AG04449 (cell line): ENCODE results near the gene NEU1.
A peak's percentile ranks its signal among the peaks of the same experiment; 100 is the strongest.

Source experiments
- CTCF ChIA-PET: fragments of 350-600 bp; formaldehyde crosslinking; extraction: SDS; loops from one replicate; lab custom pipeline; 2021; ENCODE audit warnings: antibody characterized with exemption; lab: Yijun Ruan, JAX
- POLR2A ChIA-PET: fragments of 400-600, 350-600 bp; formaldehyde crosslinking; extraction: SDS; loops from one replicate; lab custom pipeline; 2020; ENCODE audit warnings: antibody characterized with exemption, inconsistent platforms; lab: Yijun Ruan, JAX
- DNase-seq: peaks from one replicate; pipeline ENCODE4 v3.0.0-alpha.2; 2010; ENCODE audit warnings: low read depth, low spot score
- H3K4me3 ChIP-seq: 2 replicates; pipeline ENCODE4 v1.5.1; 2011; ENCODE audit warnings: low read depth, mild to moderate bottlenecking, control low read depth, low read length
- TF ChIP-seq, protein P1 (sequence below): IDR thresholded peaks from one replicate; pipeline ENCODE4 v1.5.1; 2011; ENCODE audit warnings: mild to moderate bottlenecking, moderate library complexity, low read length, control low read depth, inconsistent platforms; ENCODE audit not compliant: insufficient read depth; ENCODE audit errors: missing control alignments

Gene NEU1

DNA sequence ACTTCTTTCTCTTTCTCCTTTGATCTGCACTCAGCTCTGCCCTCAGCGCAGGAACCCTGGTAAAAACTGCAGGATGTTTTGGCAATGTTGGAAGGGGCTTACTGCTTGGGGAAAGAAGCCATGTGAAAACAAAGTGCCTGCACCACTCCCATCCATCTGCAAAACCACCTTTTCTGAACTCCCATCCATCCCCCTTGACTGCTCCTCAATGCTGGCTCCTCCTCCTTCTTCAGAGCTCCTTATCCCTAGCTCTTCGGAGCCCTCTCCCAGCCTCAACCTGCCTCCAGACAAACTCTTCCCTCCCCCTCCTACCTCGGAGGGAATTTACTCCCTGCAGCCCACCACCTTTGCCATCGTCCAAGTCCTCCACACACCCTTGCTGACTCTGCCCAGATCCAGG is 43.5 kb upstream of the NEU1 start:
- no peak for DNase-seq
- CTCF ChIA-PET: interaction anchor here (6.6 kb wide), 1 partner anchor 46 kb away, joined by 35 read pairs; no protein-coding TSS in a partner anchor
- POLR2A ChIA-PET: no interaction called here
- TF ChIP-seq, protein P1, sequence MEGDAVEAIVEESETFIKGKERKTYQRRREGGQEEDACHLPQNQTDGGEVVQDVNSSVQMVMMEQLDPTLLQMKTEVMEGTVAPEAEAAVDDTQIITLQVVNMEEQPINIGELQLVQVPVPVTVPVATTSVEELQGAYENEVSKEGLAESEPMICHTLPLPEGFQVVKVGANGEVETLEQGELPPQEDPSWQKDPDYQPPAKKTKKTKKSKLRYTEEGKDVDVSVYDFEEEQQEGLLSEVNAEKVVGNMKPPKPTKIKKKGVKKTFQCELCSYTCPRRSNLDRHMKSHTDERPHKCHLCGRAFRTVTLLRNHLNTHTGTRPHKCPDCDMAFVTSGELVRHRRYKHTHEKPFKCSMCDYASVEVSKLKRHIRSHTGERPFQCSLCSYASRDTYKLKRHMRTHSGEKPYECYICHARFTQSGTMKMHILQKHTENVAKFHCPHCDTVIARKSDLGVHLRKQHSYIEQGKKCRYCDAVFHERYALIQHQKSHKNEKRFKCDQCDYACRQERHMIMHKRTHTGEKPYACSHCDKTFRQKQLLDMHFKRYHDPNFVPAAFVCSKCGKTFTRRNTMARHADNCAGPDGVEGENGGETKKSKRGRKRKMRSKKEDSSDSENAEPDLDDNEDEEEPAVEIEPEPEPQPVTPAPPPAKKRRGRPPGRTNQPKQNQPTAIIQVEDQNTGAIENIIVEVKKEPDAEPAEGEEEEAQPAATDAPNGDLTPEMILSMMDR: no peak
- H3K4me3 ChIP-seq: no peak overlapping the region

DNA sequence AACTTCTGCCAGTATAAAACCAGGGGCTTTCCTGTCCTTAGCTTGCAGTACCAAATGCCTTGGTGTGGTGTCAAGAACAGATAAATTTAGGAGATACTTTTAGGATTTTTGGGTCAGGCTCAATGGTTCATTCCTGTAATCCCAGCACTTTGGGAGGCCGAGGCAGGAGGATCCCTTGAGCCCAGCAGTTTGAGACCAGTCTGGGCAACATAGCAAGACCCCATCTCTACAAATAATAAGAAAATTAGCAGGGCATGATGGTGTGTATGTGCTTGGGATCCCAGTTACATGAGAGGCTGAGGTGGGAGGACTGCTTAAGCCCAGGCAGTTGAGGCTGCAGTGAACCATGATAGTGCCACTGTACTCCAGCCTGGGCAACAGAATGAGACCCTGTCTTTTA is 42.4 kb upstream of the NEU1 start:
- no peak overlapping the region for H3K4me3 ChIP-seq
- no peak for DNase-seq
- ChIA-PET POLR2A (no interaction called here), CTCF (interaction anchor here (1.1 to 6.6 kb wide), 2 partner anchors 47 to 51 kb away, joined by 4 to 35 read pairs; no protein-coding TSS in a partner anchor)
- TF ChIP-seq, protein P1: no peak

DNA sequence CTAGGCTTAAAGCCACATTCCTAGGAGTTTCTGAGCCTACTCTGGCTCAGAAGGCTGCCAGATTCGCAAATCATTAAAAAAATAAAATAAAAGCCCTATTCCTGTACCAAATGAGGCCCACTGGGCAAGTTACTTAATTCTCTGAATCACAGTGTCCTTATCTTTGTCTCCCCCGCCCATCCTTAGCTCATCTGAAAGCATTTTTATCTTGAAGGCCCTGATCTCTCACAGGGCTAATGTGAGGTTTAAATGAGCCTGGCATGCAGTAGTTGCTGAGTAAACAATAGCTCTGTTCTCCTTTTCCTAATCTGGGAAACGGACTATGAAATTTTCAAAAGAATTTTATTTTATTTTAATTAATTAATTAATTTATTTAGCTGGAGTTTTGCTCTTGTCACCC is 41.3 kb upstream of the NEU1 start:
- ChIA-PET POLR2A (no interaction called here), CTCF (interaction anchor here (0.7 to 6.6 kb wide), 3 partner anchors 48 to 56 kb away, joined by 3 to 35 read pairs (median 4); no protein-coding TSS in a partner anchor)
- TF ChIP-seq, protein P1: no peak
- no peak for DNase-seq
- H3K4me3 ChIP-seq: no peak overlapping the region

DNA sequence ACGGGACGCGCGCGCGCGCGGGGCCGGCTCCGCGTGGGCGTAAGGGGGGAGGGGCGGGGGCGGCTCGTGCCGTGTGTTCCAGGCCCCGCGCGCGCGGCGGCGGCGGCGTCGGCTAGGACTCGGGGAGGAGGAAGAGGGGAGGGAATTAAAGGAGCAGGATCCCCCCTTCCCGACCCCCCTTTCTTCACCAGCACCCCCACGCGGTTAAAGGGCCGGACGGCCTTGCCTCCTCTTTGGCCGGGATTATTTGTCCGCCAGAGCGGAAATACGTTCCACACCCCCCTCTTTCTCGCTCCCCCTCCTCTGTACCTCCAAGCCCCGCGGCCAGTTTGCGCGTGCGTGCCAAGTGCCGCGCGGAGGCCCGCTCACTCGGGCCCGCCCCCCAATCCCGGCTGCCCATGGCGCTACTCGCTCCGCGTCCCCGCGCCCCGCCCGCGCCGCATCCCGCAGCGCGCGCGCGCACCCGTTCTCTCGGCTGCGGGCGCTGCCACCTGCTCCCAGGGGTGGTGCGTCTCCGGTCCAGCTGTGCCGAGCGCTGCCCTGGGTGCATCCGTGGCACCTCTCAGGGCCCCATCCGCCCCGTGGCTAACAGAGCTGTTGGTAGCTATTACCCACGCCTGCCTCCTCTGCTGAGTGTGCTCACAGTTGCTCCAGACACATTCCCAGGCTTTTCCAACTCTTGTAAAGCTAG is 39.5 kb upstream of the NEU1 start, which contains the start of gene ZBTB12:
TSS of gene ZBTB12 (minus strand) at position 134 of the 691 bp plus-strand sequence. CDS start 781 bp downstream, outside the sequence.
- TF ChIP-seq, protein P1: no peak
- CTCF ChIA-PET: interaction anchor here (1.0 to 6.6 kb wide), 2 partner anchors 15 to 50 kb away, joined by 4 to 35 read pairs; no protein-coding TSS in a partner anchor
- POLR2A ChIA-PET: interaction anchor here (0.7 to 2.3 kb wide), 5 partner anchors 11 to 75 kb away, joined by 3 to 6 read pairs (median 4); partner anchors contain the start of genes HSPA1B, NELFE, NEU1 and SKIC2
- H3K4me3 ChIP-seq: peak within 1 kb of the TSS; percentile 73
- DNase-seq: peak; percentile 80

DNA sequence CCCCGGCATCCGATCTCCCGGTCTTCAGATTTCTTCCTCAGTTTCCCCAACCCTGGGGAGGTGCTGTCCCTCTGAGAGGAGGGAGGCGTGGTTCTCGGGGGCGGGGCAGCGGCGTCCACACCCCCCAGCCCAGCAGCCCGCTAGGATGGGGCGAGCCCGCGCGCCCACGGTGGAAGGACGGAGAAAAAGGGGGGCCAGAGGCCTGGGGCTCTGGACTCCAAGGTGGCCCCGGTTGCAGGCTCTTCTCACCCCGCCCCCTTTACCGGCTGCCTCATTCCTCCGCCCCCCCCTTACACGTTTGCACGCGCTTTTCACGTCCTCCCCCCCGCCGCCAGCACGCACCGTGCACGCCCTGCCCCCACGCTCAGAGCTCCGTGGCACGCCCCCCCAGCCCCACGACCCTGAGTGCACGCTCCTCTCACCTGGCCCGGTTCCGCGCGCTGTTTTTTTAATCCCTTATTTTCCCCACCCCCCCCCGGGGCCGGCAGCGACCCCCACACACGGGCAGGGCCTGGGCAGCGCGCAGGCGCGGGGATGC is 38.9 kb upstream of the NEU1 start:
- peak overlapping the region; percentile 73 for H3K4me3 ChIP-seq
- ChIA-PET POLR2A (interaction anchor here (1.4 to 2.3 kb wide), 3 partner anchors 39 to 74 kb away, joined by 3 to 6 read pairs (median 5); partner anchors contain the start of genes HSPA1B and NEU1), CTCF (interaction anchor here (1.3 to 6.6 kb wide), 2 partner anchors 12 to 50 kb away, joined by 3 to 35 read pairs; no protein-coding TSS in a partner anchor)
- DNase-seq: no peak
- TF ChIP-seq, protein P1: no peak

DNA sequence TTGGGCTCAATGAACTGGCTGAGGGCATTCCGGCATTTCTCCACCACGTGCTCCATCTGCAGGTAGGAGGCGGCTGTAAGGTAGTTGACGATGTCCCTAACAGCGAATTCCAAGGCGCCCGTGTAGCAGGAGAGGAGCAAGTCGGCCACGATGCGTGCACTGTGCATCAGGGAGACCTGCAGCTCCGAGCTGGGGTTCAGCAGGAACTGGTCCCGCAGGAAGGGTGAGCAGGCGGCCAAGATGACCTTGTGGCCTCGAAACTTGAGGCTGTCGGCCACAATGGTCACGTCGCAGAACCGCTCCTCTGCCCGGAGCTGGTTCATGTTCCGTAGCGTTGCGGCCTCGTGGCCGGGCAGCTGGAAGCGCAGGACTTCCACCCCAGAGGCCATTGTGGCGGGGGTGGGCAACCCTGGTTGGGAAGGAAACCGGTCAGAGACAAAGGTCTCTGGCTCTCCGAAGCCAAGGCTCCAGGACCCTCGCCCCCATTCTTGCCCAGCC is 38.3 kb upstream of the NEU1 start:
- peak overlapping the region; percentile 73 for H3K4me3 ChIP-seq
- TF ChIP-seq, protein P1: no peak
- POLR2A ChIA-PET: interaction anchor here (1.5 to 2.3 kb wide), 2 partner anchors 38 to 73 kb away, joined by 5 to 6 read pairs; partner anchors contain the start of genes HSPA1B and NEU1
- DNase-seq: no peak
- CTCF ChIA-PET: interaction anchor here (1.3 to 6.6 kb wide), 2 partner anchors 11 to 51 kb away, joined by 3 to 35 read pairs; no protein-coding TSS in a partner anchor
